Measurements from ENCODE around the gene CDH4.

- TF ChIP-seq CTCF (IDR thresholded peaks at IDR 0.05) = no peak
- TF ChIP-seq STAT6 (CRISPR knock-in tag; conservative IDR thresholded peaks at IDR 0.05; ENCODE audit: low read depth) = no peak
- TF ChIP-seq FOXJ3 (CRISPR knock-in tag; IDR thresholded peaks at IDR 0.05; ENCODE audit: borderline replicate concordance) = no peak
- TF ChIP-seq ATF3 (CRISPR knock-in tag; conservative IDR thresholded peaks at IDR 0.05) = no peak
- no peak for TF ChIP-seq IRF1 (CRISPR knock-in tag; IDR thresholded peaks at IDR 0.05)
- peak; percentile 47; the same call in 1 of the 2 replicates for TF ChIP-seq ZNF121 (CRISPR knock-in tag; IDR thresholded peaks at IDR 0.05)
These were observed 713.8 kb downstream of the CDH4 start for GRCh38 chr20:61965606-61966491.
